ENCODE measurements around the gene CDC7. TPM values are rescaled to one million over a fixed set of nuclear protein-coding genes. Genes with fewer than 3 reads are reported as not detected.
"Not testable (repeated sequence)": the region's sequence is repeated elsewhere in the genome, so short reads cannot be mapped to it uniquely, and the experiment has no call there.

The CDC7 gene
- total RNA-seq: 0.60 TPM
- long read RNA-seq: 0 reads

- TF ChIP-seq, protein P1, sequence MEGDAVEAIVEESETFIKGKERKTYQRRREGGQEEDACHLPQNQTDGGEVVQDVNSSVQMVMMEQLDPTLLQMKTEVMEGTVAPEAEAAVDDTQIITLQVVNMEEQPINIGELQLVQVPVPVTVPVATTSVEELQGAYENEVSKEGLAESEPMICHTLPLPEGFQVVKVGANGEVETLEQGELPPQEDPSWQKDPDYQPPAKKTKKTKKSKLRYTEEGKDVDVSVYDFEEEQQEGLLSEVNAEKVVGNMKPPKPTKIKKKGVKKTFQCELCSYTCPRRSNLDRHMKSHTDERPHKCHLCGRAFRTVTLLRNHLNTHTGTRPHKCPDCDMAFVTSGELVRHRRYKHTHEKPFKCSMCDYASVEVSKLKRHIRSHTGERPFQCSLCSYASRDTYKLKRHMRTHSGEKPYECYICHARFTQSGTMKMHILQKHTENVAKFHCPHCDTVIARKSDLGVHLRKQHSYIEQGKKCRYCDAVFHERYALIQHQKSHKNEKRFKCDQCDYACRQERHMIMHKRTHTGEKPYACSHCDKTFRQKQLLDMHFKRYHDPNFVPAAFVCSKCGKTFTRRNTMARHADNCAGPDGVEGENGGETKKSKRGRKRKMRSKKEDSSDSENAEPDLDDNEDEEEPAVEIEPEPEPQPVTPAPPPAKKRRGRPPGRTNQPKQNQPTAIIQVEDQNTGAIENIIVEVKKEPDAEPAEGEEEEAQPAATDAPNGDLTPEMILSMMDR (IDR thresholded peaks at IDR 0.05; ENCODE audit: borderline replicate concordance): peak; percentile 57
- Histone ChIP-seq H3K4me3 (peak within 1 kb of the TSS; percentile 76), H3K27ac (replicated peaks) (peak within 1 kb of the TSS; percentile 89), H3K4me1 (peaks cover 21% of the 10 kb centered on the region), H3K9me3 (replicated peaks) (no peaks in the 10 kb centered on the region), H3K36me3 (no peaks in the 10 kb centered on the region), H3K27me3 (ENCODE audit: low read depth) (no peaks in the 10 kb centered on the region)
- intact Hi-C loops (cut with micrococcal nuclease): no loop called here
- DNase-seq: peak; percentile 93
These were observed at the start of gene CDC7 for GRCh38 chr1:91500756-91501522. Gene CDC7, plus strand, starts transcription at chr1:91500851. Its CDS starts 866 bp downstream, at chr1:91501717.

DNA sequence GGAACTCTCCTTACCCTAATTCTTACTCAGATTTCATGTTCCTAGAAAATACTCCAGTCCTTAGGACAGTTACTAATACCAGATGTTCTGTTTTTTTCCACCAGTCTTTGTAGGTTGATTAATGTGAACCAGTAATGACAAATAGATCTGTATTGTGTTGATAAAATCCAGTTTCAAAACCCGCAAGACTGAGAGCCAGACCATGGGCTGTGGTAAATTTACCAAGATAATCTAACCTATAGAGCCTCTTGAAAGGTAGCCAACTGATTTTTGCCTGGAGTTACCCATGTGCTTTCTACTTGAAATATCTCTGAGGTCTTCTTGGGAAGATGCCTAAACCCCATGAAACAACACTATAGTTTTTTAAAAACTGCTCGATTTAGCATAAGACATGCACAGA lies 46.5 kb upstream of the CDC7 start:
- Histone ChIP-seq H3K4me3 (no peak overlapping the region), H3K36me3 (no peaks in the 10 kb centered on the region), H3K4me1 (peaks cover 9% of the 10 kb centered on the region), H3K27me3 (ENCODE audit: low read depth) (no peaks in the 10 kb centered on the region), H3K9me3 (replicated peaks) (no peaks in the 10 kb centered on the region), H3K27ac (replicated peaks) (no peak overlapping the region)
- no peak for DNase-seq
- intact Hi-C loops (cut with micrococcal nuclease): no loop called here
- TF ChIP-seq, protein P1 (IDR thresholded peaks at IDR 0.05; ENCODE audit: borderline replicate concordance): no peak

DNA sequence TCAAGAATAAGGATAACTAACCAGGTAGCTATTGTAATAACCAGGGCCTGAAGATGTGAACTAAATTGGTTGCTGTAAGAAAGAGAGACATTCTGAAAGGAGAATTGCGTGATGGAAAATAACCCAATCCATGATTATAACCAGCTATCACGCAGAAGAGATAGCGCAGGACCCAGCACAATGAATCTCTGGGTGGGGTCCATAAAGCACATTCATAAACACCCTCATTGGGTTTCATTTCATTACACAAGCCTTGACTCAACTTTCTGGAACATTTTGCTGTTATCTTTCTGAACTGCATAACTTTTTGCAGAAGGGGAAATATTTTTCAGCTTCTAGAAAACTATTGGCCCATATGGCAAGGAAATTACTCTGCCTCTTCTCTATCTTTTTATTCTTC lies 45.3 kb upstream of the CDC7 start:
- intact Hi-C loops (cut with micrococcal nuclease): no loop called here
- Histone ChIP-seq H3K9me3 (replicated peaks) (no peaks in the 10 kb centered on the region), H3K36me3 (no peaks in the 10 kb centered on the region), H3K27ac (replicated peaks) (no peak overlapping the region), H3K4me3 (no peak overlapping the region), H3K4me1 (peaks cover 2% of the 10 kb centered on the region), H3K27me3 (ENCODE audit: low read depth) (no peaks in the 10 kb centered on the region)
- no peak for DNase-seq
- TF ChIP-seq, protein P1 (IDR thresholded peaks at IDR 0.05; ENCODE audit: borderline replicate concordance): no peak

GRCh38 chr1:91455896-91456295 lies 44.8 kb upstream of the CDC7 start:
- Histone ChIP-seq H3K27me3 (ENCODE audit: low read depth) (no peaks in the 10 kb centered on the region), H3K27ac (replicated peaks) (no peak overlapping the region), H3K9me3 (replicated peaks) (no peaks in the 10 kb centered on the region), H3K36me3 (no peaks in the 10 kb centered on the region), H3K4me3 (no peak overlapping the region), H3K4me1 (no peaks in the 10 kb centered on the region)
- intact Hi-C loops (cut with micrococcal nuclease): no loop called here
- TF ChIP-seq, protein P1 (IDR thresholded peaks at IDR 0.05; ENCODE audit: borderline replicate concordance): no peak
- DNase-seq: no peak

GRCh38 chr1:91465350-91465749 lies 35.3 kb upstream of the CDC7 start:
- H3K4me1 ChIP-seq; H3K27ac ChIP-seq (replicated peaks); H3K36me3 ChIP-seq; H3K4me3 ChIP-seq; intact Hi-C loops (cut with micrococcal nuclease); DNase-seq; H3K27me3 ChIP-seq (ENCODE audit: low read depth): not testable (repeated sequence)
- peaks cover 46% of the 10 kb centered on the region for H3K9me3 ChIP-seq (replicated peaks)

GRCh38 chr1:91476533-91477217 lies 24.0 kb upstream of the CDC7 start:
- peaks cover 2% of the 10 kb centered on the region for H3K27me3 ChIP-seq (ENCODE audit: low read depth)
- no peaks in the 10 kb centered on the region for H3K9me3 ChIP-seq (replicated peaks)
- H3K27ac ChIP-seq (replicated peaks): peak overlapping the region; percentile 35
- TF ChIP-seq, protein P1 (IDR thresholded peaks at IDR 0.05; ENCODE audit: borderline replicate concordance): no peak
- H3K4me3 ChIP-seq: no peak overlapping the region
- no peaks in the 10 kb centered on the region for H3K36me3 ChIP-seq
- intact Hi-C loops (cut with micrococcal nuclease): no loop called here
- DNase-seq: no peak
- H3K4me1 ChIP-seq: peaks cover 11% of the 10 kb centered on the region

Data from left ventricle myocardium inferior (tissue), 1 donor.